Bronchial smooth muscle cell (primary cell): ENCODE data around the gene TRNP1. TPM values are rescaled to one million over a fixed set of nuclear protein-coding genes. Genes with fewer than 3 reads are reported as not detected.

ENCODE experiments used
- total RNA-seq: library from RNA; depleted of rRNA; stranded (reverse); fragments of >200 nt; gene quantifications from 2 replicates; pipeline ENCODE4 v1.2.1, GENCODE V29; 2014

TRNP1 gene, protein sequence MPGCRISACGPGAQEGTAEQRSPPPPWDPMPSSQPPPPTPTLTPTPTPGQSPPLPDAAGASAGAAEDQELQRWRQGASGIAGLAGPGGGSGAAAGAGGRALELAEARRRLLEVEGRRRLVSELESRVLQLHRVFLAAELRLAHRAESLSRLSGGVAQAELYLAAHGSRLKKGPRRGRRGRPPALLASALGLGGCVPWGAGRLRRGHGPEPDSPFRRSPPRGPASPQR
- total RNA-seq = 3.9 and 38.0 TPM in 2 replicates

GRCh38 chr1:26993237-26994019, at the start of gene TRNP1:
TSS of gene TRNP1 (plus strand) at chr1:26993692. CDS start at chr1:26993787, 95 bp downstream.

GRCh38 chr1:26959722-26960624, 33.5 kb upstream of the TRNP1 start, which contains the start of gene KDF1:
TSS of gene KDF1 (minus strand) at chr1:26960468. CDS start at chr1:26952380, 8,088 bp downstream.

Other genes starting within 250 kb of the TRNP1 start
- gene PIGV, start 205.7 kb upstream of the TRNP1 start, total RNA-seq = 12.2 and 14.7 TPM in 2 replicates
- 2.8 and 5.1 TPM in 2 replicates for gene ZDHHC18, start 167.0 kb upstream of the TRNP1 start, total RNA-seq
- gene SFN, start 130.5 kb upstream of the TRNP1 start, total RNA-seq = 0.47 and 1.8 TPM in 2 replicates
- gene GPN2, start 103.4 kb upstream of the TRNP1 start, total RNA-seq = 9.8 and 10.8 TPM in 2 replicates
- gene GPATCH3, start 93.2 kb upstream of the TRNP1 start, total RNA-seq = 10.6 and 14.1 TPM in 2 replicates
- not detected in 2 replicates for gene NR0B2, start 79.7 kb upstream of the TRNP1 start, total RNA-seq
- 24.2 and 24.6 TPM in 2 replicates for gene NUDC, start 71.9 kb upstream of the TRNP1 start, total RNA-seq
- under 0.01 and 0.09 TPM in 2 replicates for gene KDF1, start 33.2 kb upstream of the TRNP1 start, total RNA-seq
- 0.77 and 1.7 TPM in 2 replicates for gene TENT5B, start 19.2 kb downstream of the TRNP1 start, total RNA-seq
- gene SLC9A1, start 161.4 kb downstream of the TRNP1 start, total RNA-seq = 4.4 and 4.6 TPM in 2 replicates
- gene WDTC1, start 240.9 kb downstream of the TRNP1 start, total RNA-seq = 16.7 and 18.8 TPM in 2 replicates